ENCODE results near the gene ABCB10. TPM values are rescaled to one million over a fixed set of nuclear protein-coding genes. Genes with fewer than 3 reads are reported as not detected.
"Not testable (repeated sequence)": the region's sequence is repeated elsewhere in the genome, so short reads cannot be mapped to it uniquely, and the experiment has no call there.

Gene ABCB10
- total and polyA plus RNA-seq, 7 experiments from 2014 or later: 6.4 to 31.9 (median 17.7) TPM

GRCh38 chr1:229529639-229530038 lies 28.9 kb downstream of the ABCB10 start:
- CTCF ChIA-PET: no interaction called here
- H3K4me1 Mint-ChIP-seq: peaks cover 0 to 6% (median 2%) of the 10 kb centered on the region in 7 donors
- no peak for DNase-seq
- no peak overlapping the region for H3K27ac Mint-ChIP-seq
- Histone ChIP-seq H3K36me3 (ENCODE audit: control insufficient read depth in 2 of 3, insufficient read depth in 3 of 3, low read length in 3 of 3) (peaks cover 0 to 44% (median 0%) of the 10 kb centered on the region in 3 experiments), H3K27ac (ENCODE audit: low read depth, low read length) (no peak overlapping the region), H3K4me3 (ENCODE audit: low read length) (no peak overlapping the region), H3K27me3 (ENCODE audit: control insufficient read depth in 2 of 2, insufficient read depth in 2 of 2, low read length in 2 of 2) (no peaks in the 10 kb centered on the region), H3K4me1 (ENCODE audit: control insufficient read depth in 2 of 2, insufficient read depth in 2 of 2, low read length in 2 of 2) (no peaks in the 10 kb centered on the region), H3K9me3 (ENCODE audit: control insufficient read depth in 2 of 3, low read length in 3 of 3) (no peaks in the 10 kb centered on the region)
- peaks cover 10 to 58% (median 26%) of the 10 kb centered on the region in 5 donors for H3K36me3 Mint-ChIP-seq
- intact Hi-C loops (cut with micrococcal nuclease): no loop called here
- no peak for ATAC-seq
- no peaks in the 10 kb centered on the region for H3K27me3 Mint-ChIP-seq
- no peak overlapping the region for H3K4me3 Mint-ChIP-seq
- POLR2A ChIA-PET: no interaction called here
- H3K9me3 Mint-ChIP-seq: no peaks in the 10 kb centered on the region

GRCh38 chr1:229526695-229527094 lies 31.8 kb downstream of the ABCB10 start:
- ATAC-seq (no peak), DNase-seq (no peak)
- CTCF ChIA-PET: no interaction called here
- no peaks in the 10 kb centered on the region for H3K27me3 ChIP-seq (ENCODE audit: control insufficient read depth in 2 of 2, insufficient read depth in 2 of 2, low read length in 2 of 2)
- peaks cover 0 to 3% (median 0%) of the 10 kb centered on the region in 7 donors for H3K4me1 Mint-ChIP-seq
- H3K4me1 ChIP-seq (ENCODE audit: control insufficient read depth in 2 of 2, insufficient read depth in 2 of 2, low read length in 2 of 2): no peaks in the 10 kb centered on the region
- H3K4me3 ChIP-seq (ENCODE audit: low read length): no peak overlapping the region
- no peaks in the 10 kb centered on the region for H3K9me3 ChIP-seq (ENCODE audit: control insufficient read depth in 2 of 3, low read length in 3 of 3)
- H3K27me3 Mint-ChIP-seq: no peaks in the 10 kb centered on the region
- H3K4me3 Mint-ChIP-seq: no peak overlapping the region
- no peak overlapping the region for H3K27ac Mint-ChIP-seq
- POLR2A ChIA-PET: interaction anchor here (0.8 kb wide), 1 partner anchor 18 kb away, joined by 3 read pairs; no protein-coding TSS in a partner anchor
- no peaks in the 10 kb centered on the region for H3K9me3 Mint-ChIP-seq
- peaks cover 10 to 57% (median 19%) of the 10 kb centered on the region in 5 donors for H3K36me3 Mint-ChIP-seq
- H3K27ac ChIP-seq (ENCODE audit: low read depth, low read length): no peak overlapping the region
- peaks cover 0 to 62% (median 0%) of the 10 kb centered on the region in 3 experiments for H3K36me3 ChIP-seq (ENCODE audit: control insufficient read depth in 2 of 3, insufficient read depth in 3 of 3, low read length in 3 of 3)
- intact Hi-C loops (cut with micrococcal nuclease): no loop called here

GRCh38 chr1:229523052-229523451 lies 35.5 kb downstream of the ABCB10 start:
- Mint-ChIP-seq H3K4me1 (peaks cover 0 to 3% (median 0%) of the 10 kb centered on the region in 7 donors), H3K27me3 (no peaks in the 10 kb centered on the region), H3K36me3 (peaks cover 8 to 44% (median 14%) of the 10 kb centered on the region in 5 donors), H3K27ac (no peak overlapping the region), H3K9me3 (no peaks in the 10 kb centered on the region), H3K4me3 (no peak overlapping the region)
- no peak for DNase-seq
- H3K4me1 ChIP-seq (ENCODE audit: control insufficient read depth in 2 of 2, insufficient read depth in 2 of 2, low read length in 2 of 2): no peaks in the 10 kb centered on the region
- no peaks in the 10 kb centered on the region for H3K27me3 ChIP-seq (ENCODE audit: control insufficient read depth in 2 of 2, insufficient read depth in 2 of 2, low read length in 2 of 2)
- intact Hi-C loops (cut with micrococcal nuclease): no loop called here
- no peaks in the 10 kb centered on the region for H3K9me3 ChIP-seq (ENCODE audit: control insufficient read depth in 2 of 3, low read length in 3 of 3)
- ChIA-PET POLR2A (no interaction called here), CTCF (no interaction called here)
- no peak overlapping the region for H3K27ac ChIP-seq (ENCODE audit: low read depth, low read length)
- no peak overlapping the region for H3K4me3 ChIP-seq (ENCODE audit: low read length)
- peaks cover 0 to 34% (median 0%) of the 10 kb centered on the region in 3 experiments for H3K36me3 ChIP-seq (ENCODE audit: control insufficient read depth in 2 of 3, insufficient read depth in 3 of 3, low read length in 3 of 3)
- no peak for ATAC-seq

GRCh38 chr1:229514578-229515275 lies 43.8 kb downstream of the ABCB10 start:
- ChIA-PET CTCF (interaction anchor here (0.8 to 2.9 kb wide), 8 partner anchors 11 to 856 kb away, joined by 3 to 39 read pairs (median 4); no protein-coding TSS in a partner anchor), POLR2A (interaction anchor here (0.8 kb wide), 1 partner anchor 74 kb away, joined by 3 read pairs; no protein-coding TSS in a partner anchor)
- H3K4me1 Mint-ChIP-seq: peaks cover 0 to 9% (median 7%) of the 10 kb centered on the region in 7 donors
- Histone ChIP-seq H3K4me3 (ENCODE audit: low read length) (no peak overlapping the region), H3K9me3 (ENCODE audit: control insufficient read depth in 2 of 3, low read length in 3 of 3) (no peaks in the 10 kb centered on the region), H3K27ac (ENCODE audit: low read depth, low read length) (no peak overlapping the region), H3K27me3 (ENCODE audit: control insufficient read depth in 2 of 2, insufficient read depth in 2 of 2, low read length in 2 of 2) (no peaks in the 10 kb centered on the region), H3K4me1 (ENCODE audit: control insufficient read depth in 2 of 2, insufficient read depth in 2 of 2, low read length in 2 of 2) (no peaks in the 10 kb centered on the region), H3K36me3 (ENCODE audit: control insufficient read depth in 2 of 3, insufficient read depth in 3 of 3, low read length in 3 of 3) (no peaks in the 10 kb centered on the region)
- intact Hi-C loops (cut with micrococcal nuclease): loop anchor here (1.0 to 2.0 kb wide), 6 partner anchors 32 to 850 kb away; partner anchors contain the start of gene RHOU (in 1 of the 2)
- DNase-seq: peak in 8 of 9 donors; percentile 34 to 76 (median 70)
- H3K27ac Mint-ChIP-seq: peak overlapping the region in 5 of 9 donors; percentile 6 to 86 (median 32)
- H3K4me3 Mint-ChIP-seq: no peak overlapping the region
- H3K9me3 Mint-ChIP-seq: peaks cover 0 to 2% (median 0%) of the 10 kb centered on the region in 11 donors
- ATAC-seq: peak; percentile 98
- H3K36me3 Mint-ChIP-seq: peaks cover 0 to 9% (median 3%) of the 10 kb centered on the region in 5 donors
- peaks cover 0 to 5% (median 0%) of the 10 kb centered on the region in 5 donors for H3K27me3 Mint-ChIP-seq

- H3K4me3 Mint-ChIP-seq; H3K9me3 ChIP-seq (ENCODE audit: control insufficient read depth in 2 of 3, low read length in 3 of 3); H3K27me3 Mint-ChIP-seq; DNase-seq; POLR2A ChIA-PET; CTCF ChIA-PET; H3K27ac Mint-ChIP-seq; H3K4me3 ChIP-seq (ENCODE audit: low read length); H3K27ac ChIP-seq (ENCODE audit: low read depth, low read length); intact Hi-C loops (cut with micrococcal nuclease); ATAC-seq; H3K9me3 Mint-ChIP-seq; H3K36me3 ChIP-seq (ENCODE audit: control insufficient read depth in 2 of 3, insufficient read depth in 3 of 3, low read length in 3 of 3); H3K27me3 ChIP-seq (ENCODE audit: control insufficient read depth in 2 of 2, insufficient read depth in 2 of 2, low read length in 2 of 2); H3K36me3 Mint-ChIP-seq: not testable (repeated sequence)
- H3K4me1 Mint-ChIP-seq: peaks cover 10 to 36% (median 32%) of the 10 kb centered on the region in 7 donors
- H3K4me1 ChIP-seq (ENCODE audit: control insufficient read depth in 2 of 2, insufficient read depth in 2 of 2, low read length in 2 of 2): peaks cover 4 to 13% of the 10 kb centered on the region in 2 donors
Observed at GRCh38 chr1:229511625-229512024, 46.9 kb downstream of the ABCB10 start.

GRCh38 chr1:229511201-229511600 lies 47.3 kb downstream of the ABCB10 start:
- POLR2A ChIA-PET: interaction anchor here (3.8 kb wide), 1 partner anchor 256 kb away, joined by 17 read pairs; no protein-coding TSS in a partner anchor
- H3K27ac Mint-ChIP-seq; intact Hi-C loops (cut with micrococcal nuclease); H3K36me3 ChIP-seq (ENCODE audit: control insufficient read depth in 2 of 3, insufficient read depth in 3 of 3, low read length in 3 of 3); H3K4me3 Mint-ChIP-seq; H3K27me3 Mint-ChIP-seq; H3K9me3 ChIP-seq (ENCODE audit: control insufficient read depth in 2 of 3, low read length in 3 of 3); H3K4me3 ChIP-seq (ENCODE audit: low read length); ATAC-seq; H3K36me3 Mint-ChIP-seq; H3K27me3 ChIP-seq (ENCODE audit: control insufficient read depth in 2 of 2, insufficient read depth in 2 of 2, low read length in 2 of 2); H3K27ac ChIP-seq (ENCODE audit: low read depth, low read length); H3K9me3 Mint-ChIP-seq; CTCF ChIA-PET; DNase-seq: not testable (repeated sequence)
- H3K4me1 Mint-ChIP-seq: peaks cover 10 to 40% (median 35%) of the 10 kb centered on the region in 7 donors
- H3K4me1 ChIP-seq (ENCODE audit: control insufficient read depth in 2 of 2, insufficient read depth in 2 of 2, low read length in 2 of 2): peaks cover 4 to 13% of the 10 kb centered on the region in 2 donors

Measured in naive thymus-derived CD4-positive, alpha-beta T cell (primary cell).